Right lobe of liver (tissue), 4 donors: ENCODE results near the gene SCAP.

Experiments used
- CTCF ChIP-seq, 4 donors: fragments of 200-600 bp in 3 of 4; fragments of 450-650 bp in 1 of 4; IDR thresholded peaks; one replicate each; pipeline versions ENCODE4 v1.5.1 to v1.8.0; 2016 to 2022; ENCODE audit warnings: antibody characterized with exemption in 4 of 4, mild to moderate bottlenecking in 2 of 4
- POLR2A ChIP-seq: fragments of 450-650 bp; IDR thresholded peaks from one replicate; pipeline ENCODE4 v1.6.1; 2017; ENCODE audit warnings: antibody characterized with exemption, mild to moderate bottlenecking
- donor health status: DM: no; HTN: no; CAD: no.
- donor health status: DM: no; HTN: no; CAD: no.
- donor health status: DM: no; HTN: yes; CAD: no.

GRCh38 chr3:47513125-47513929, 37.6 kb upstream of the SCAP start, which contains the start of gene ELP6:
- TF ChIP-seq CTCF (IDR thresholded peaks at IDR 0.05), result peak; percentile 25 to 39 (median 29)
- TF ChIP-seq POLR2A, result peak; percentile 52
